Choroid plexus epithelial cell (primary cell): ENCODE data around the gene IQCH.

Source experiments
- DNase-seq: peaks from one replicate; pipeline ENCODE4 v3.0.0-alpha.2; 2010; ENCODE audit warnings: low read depth
- H3K4me3 ChIP-seq: 2 replicates; pipeline ENCODE4 v1.5.1; 2011; ENCODE audit warnings: low read depth, mild to moderate bottlenecking, control low read depth, low read length, moderate library complexity
- TF ChIP-seq, protein P1 (sequence below): conservative IDR thresholded peaks from 2 replicates; pipeline ENCODE4 v1.5.1; 2011; ENCODE audit warnings: low read depth, mild to moderate bottlenecking, control low read depth, inconsistent platforms, low read length, moderate library complexity

Gene IQCH

DNA sequence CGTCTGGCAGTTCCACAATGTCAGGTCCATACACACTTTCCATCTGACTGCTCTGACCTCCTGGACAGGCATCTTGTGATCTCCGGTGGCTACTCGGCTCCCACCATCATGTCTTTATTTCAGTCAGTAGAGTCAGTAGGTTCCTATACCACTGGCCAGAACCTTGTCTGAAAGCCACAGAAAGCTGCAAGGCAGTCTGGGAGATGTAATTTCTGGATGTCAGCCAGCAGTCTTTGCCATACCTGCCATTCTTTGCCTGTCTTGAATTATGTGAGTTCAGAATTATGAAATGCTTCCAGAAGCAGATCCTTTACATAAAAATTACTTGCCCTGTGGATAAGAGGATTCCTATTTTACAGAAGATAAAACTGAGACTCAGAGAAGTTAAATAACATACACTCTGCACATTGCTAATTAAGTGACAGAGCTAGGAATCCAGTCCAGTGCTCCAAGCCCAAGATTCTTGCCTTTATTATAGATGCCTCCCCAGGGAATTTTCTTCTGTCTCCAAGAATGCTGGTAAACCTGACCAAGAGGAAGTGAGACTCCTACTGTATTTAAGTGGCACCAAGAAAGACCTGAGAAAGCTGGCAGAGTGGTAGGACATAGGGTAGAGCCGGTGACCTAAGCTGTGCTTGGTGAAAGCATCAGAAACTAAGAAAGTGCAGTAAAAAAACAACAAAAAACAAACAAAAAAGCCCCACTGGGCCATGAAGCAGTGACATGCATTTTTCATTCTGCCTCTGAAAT is 75.6 kb downstream of the IQCH start:
- H3K4me3 ChIP-seq, result no peak overlapping the region
- TF ChIP-seq, protein P1, sequence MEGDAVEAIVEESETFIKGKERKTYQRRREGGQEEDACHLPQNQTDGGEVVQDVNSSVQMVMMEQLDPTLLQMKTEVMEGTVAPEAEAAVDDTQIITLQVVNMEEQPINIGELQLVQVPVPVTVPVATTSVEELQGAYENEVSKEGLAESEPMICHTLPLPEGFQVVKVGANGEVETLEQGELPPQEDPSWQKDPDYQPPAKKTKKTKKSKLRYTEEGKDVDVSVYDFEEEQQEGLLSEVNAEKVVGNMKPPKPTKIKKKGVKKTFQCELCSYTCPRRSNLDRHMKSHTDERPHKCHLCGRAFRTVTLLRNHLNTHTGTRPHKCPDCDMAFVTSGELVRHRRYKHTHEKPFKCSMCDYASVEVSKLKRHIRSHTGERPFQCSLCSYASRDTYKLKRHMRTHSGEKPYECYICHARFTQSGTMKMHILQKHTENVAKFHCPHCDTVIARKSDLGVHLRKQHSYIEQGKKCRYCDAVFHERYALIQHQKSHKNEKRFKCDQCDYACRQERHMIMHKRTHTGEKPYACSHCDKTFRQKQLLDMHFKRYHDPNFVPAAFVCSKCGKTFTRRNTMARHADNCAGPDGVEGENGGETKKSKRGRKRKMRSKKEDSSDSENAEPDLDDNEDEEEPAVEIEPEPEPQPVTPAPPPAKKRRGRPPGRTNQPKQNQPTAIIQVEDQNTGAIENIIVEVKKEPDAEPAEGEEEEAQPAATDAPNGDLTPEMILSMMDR, result no peak
- peak; percentile 56 for DNase-seq

- no peak overlapping the region for H3K4me3 ChIP-seq
- peak; percentile 32 for DNase-seq
- TF ChIP-seq, protein P1, result no peak
These were observed 77.1 kb downstream of the IQCH start for GRCh38 chr15:67331676-67332075.

GRCh38 chr15:67335026-67335425 is 80.4 kb downstream of the IQCH start:
- TF ChIP-seq, protein P1, result no peak
- no peak for DNase-seq
- H3K4me3 ChIP-seq, result no peak overlapping the region

- H3K4me3 ChIP-seq, result no peak overlapping the region
- TF ChIP-seq, protein P1, result no peak
- DNase-seq, result no peak
These were observed 81.1 kb downstream of the IQCH start for GRCh38 chr15:67335534-67336222.

GRCh38 chr15:67340630-67341029 is 86.0 kb downstream of the IQCH start:
- TF ChIP-seq, protein P1, result no peak
- H3K4me3 ChIP-seq, result no peak overlapping the region
- DNase-seq, result no peak

DNA sequence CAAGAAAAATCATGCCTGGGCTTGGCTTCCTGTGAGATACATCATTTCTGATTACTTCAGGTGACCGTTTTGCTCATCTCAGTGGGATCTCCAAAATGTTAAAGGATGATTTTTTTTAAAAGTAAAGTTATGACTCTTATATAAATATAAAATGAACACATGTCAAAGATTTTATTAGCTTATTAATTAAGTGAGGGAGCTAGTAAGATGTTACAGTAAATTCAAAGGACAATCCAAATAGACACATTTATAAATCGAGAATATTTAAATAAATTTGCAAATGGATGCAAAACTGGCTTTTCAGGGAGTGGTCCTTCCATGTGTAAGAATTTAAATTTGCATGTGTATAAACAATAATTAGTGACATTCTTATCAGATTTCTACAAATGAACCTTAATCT is 87.0 kb downstream of the IQCH start:
- H3K4me3 ChIP-seq, result no peak overlapping the region
- no peak for DNase-seq
- TF ChIP-seq, protein P1, result no peak

GRCh38 chr15:67343206-67343605 is 88.6 kb downstream of the IQCH start:
- H3K4me3 ChIP-seq, result no peak overlapping the region

More at GRCh38 chr15:67343206-67343605, 88.6 kb downstream of the IQCH start:
- DNase-seq, result no peak
- TF ChIP-seq, protein P1, result no peak
